GM12878 (cell line): Measurements from ENCODE around the gene RIOK1.

Experiments
- E2F4 ChIP-seq: IDR thresholded peaks from 2 replicates; pipeline ENCODE4 v1.6.1; 2012; ENCODE audit warnings: low read depth, low read length, improper control_type of control experiment
- RFX5 ChIP-seq: IDR thresholded peaks from 2 replicates; pipeline ENCODE4 v1.6.1; 2011; ENCODE audit warnings: low read depth, low read length, improper control_type of control experiment

GRCh38 chr6:7404546-7404945 lies 14.9 kb downstream of the RIOK1 start:
- TF ChIP-seq RFX5 (no peak), E2F4 (no peak)
